GM23338 (cell line): ENCODE measurements around the gene ITGA1. TPM values are rescaled to one million over a fixed set of nuclear protein-coding genes. Genes with fewer than 3 reads are reported as not detected.

Experiments
- ATAC-seq: fragments of 200-7000 bp; cut with Tn5 transposase; 3 replicates; pipeline ENCODE4 v1.9.1; 2020
- DNase-seq: peaks from one replicate; pipeline ENCODE4 v3.0.0-alpha.2; 2015; ENCODE audit warnings: low spot score
- H2AFZ ChIP-seq: fragments of 200-600 bp; sonication (generic); 2 replicates; pipeline ENCODE4 v1.8.0; 2016; ENCODE audit warnings: antibody characterized with exemption, mild to moderate bottlenecking, moderate library complexity
- H3F3A ChIP-seq: fragments of 200-600 bp; sonication (generic); replicated peaks from 2 replicates; pipeline ENCODE4 v1.8.0; 2017; ENCODE audit warnings: antibody characterized with exemption, mixed run types, low read depth
- H3K27ac ChIP-seq: fragments of 200-600 bp; sonication (generic); 2 replicates; pipeline ENCODE4 v1.6.1; 2016; ENCODE audit warnings: low read depth
- H3K27me3 ChIP-seq: fragments of 200-600 bp; sonication (generic); 2 replicates; pipeline ENCODE4 v1.8.0; 2016; ENCODE audit warnings: mild to moderate bottlenecking, mixed run types, moderate library complexity; ENCODE audit not compliant: insufficient read depth
- H3K36me3 ChIP-seq: fragments of 200-600 bp; sonication (generic); 2 replicates; pipeline ENCODE4 v1.8.0; 2016; ENCODE audit warnings: mild to moderate bottlenecking; ENCODE audit not compliant: insufficient read depth
- H3K4me1 ChIP-seq: fragments of 200-600 bp; sonication (generic); 2 replicates; pipeline ENCODE4 v1.8.0; 2016; ENCODE audit warnings: mild to moderate bottlenecking, moderate library complexity; ENCODE audit not compliant: insufficient read depth
- H3K4me2 ChIP-seq: fragments of 200-600 bp; sonication (generic); 2 replicates; pipeline ENCODE4 v1.7.1; 2017; ENCODE audit warnings: mixed run types
- H3K4me3 ChIP-seq: fragments of 200-600 bp; sonication (generic); 2 replicates; pipeline ENCODE4 v1.6.1; 2016; ENCODE audit warnings: mixed run types
- H3K79me2 ChIP-seq: fragments of 200-600 bp; sonication (generic); replicated peaks from 2 replicates; pipeline ENCODE4 v1.8.0; 2017; ENCODE audit warnings: mild to moderate bottlenecking; ENCODE audit not compliant: insufficient read depth
- H3K9me2 ChIP-seq: fragments of 200-600 bp; sonication (generic); 2 replicates; pipeline ENCODE4 v1.8.0; 2017; ENCODE audit not compliant: insufficient read depth
- H4K20me1 ChIP-seq: fragments of 200-600 bp; sonication (generic); replicated peaks from 2 replicates; pipeline ENCODE4 v1.8.0; 2017; ENCODE audit warnings: mild to moderate bottlenecking; ENCODE audit not compliant: insufficient read depth
- H3K27ac Mint-ChIP-seq: 2 replicates; pipeline ENCODE4 v1.8.0; 2020; ENCODE audit warnings: inconsistent platforms, mild to moderate bottlenecking, moderate library complexity, mixed read lengths
- H3K27me3 Mint-ChIP-seq: 3 replicates; pipeline ENCODE4 v1.8.0; 2022; ENCODE audit warnings: low read depth, mild to moderate bottlenecking, moderate library complexity, mixed read lengths, inconsistent platforms; ENCODE audit not compliant: insufficient read depth, poor library complexity
- H3K36me3 Mint-ChIP-seq: 3 replicates; pipeline ENCODE4 v1.8.0; 2021; ENCODE audit warnings: low read depth, mild to moderate bottlenecking, inconsistent platforms, moderate library complexity, mixed read lengths
- H3K4me1 Mint-ChIP-seq: 3 replicates; pipeline ENCODE4 v1.8.0; 2020; ENCODE audit warnings: mild to moderate bottlenecking, inconsistent platforms, mixed read lengths
- H3K4me3 Mint-ChIP-seq: 3 replicates; pipeline ENCODE4 v1.8.0; 2021; ENCODE audit warnings: moderate library complexity, mild to moderate bottlenecking, inconsistent platforms, mixed read lengths
- H3K9me3 Mint-ChIP-seq: 3 replicates; pipeline ENCODE4 v1.8.0; 2020; ENCODE audit warnings: moderate library complexity, mild to moderate bottlenecking, inconsistent platforms, mixed read lengths
- CREB1 ChIP-seq: fragments of 250-450 bp; sonication (Bioruptor Pico); IDR thresholded peaks from 2 replicates; pipeline ENCODE4 v1.5.0; 2020; ENCODE audit warnings: low read depth, mild to moderate bottlenecking, moderate library complexity
- CTCF ChIP-seq, 2 experiments: fragments of 200-600 bp in 1 of 2; sonication (generic) in 1 of 2; conservative IDR thresholded peaks; 2 replicates each; pipeline versions ENCODE4 v1.5.1 to v1.6.1; 2016 to 2017; ENCODE audit warnings: antibody characterized with exemption in 2 of 2, low read depth in 2 of 2, mild to moderate bottlenecking in 2 of 2, moderate library complexity in 1 of 2
- EZH2 ChIP-seq: fragments of 200-600 bp; sonication (generic); IDR thresholded peaks from one replicate; pipeline ENCODE4 v1.8.0; 2017; ENCODE audit warnings: antibody characterized with exemption, mild to moderate bottlenecking, low read depth; ENCODE audit not compliant: unreplicated experiment
- EZH2phosphoT487 ChIP-seq: fragments of 200-600 bp; sonication (generic); IDR thresholded peaks from one replicate; pipeline ENCODE4 v1.8.1; 2018; ENCODE audit warnings: antibody characterized with exemption; ENCODE audit not compliant: unreplicated experiment
- JUNB ChIP-seq: IDR thresholded peaks from one replicate; pipeline ENCODE4 v1.6.1; 2016; ENCODE audit warnings: antibody characterized with exemption; ENCODE audit not compliant: unreplicated experiment
- NANOG ChIP-seq: IDR thresholded peaks from 2 replicates; pipeline ENCODE4 v1.6.1; 2016; ENCODE audit warnings: antibody characterized with exemption, borderline replicate concordance
- POLR2AphosphoS5 ChIP-seq: IDR thresholded peaks from 2 replicates; pipeline ENCODE4 v1.6.1; 2016; ENCODE audit warnings: antibody characterized with exemption, low read depth
- STAT1 ChIP-seq: IDR thresholded peaks from one replicate; pipeline ENCODE4 v1.6.1; 2016; ENCODE audit warnings: antibody characterized with exemption; ENCODE audit not compliant: unreplicated experiment
- ZNF114 ChIP-seq: fragments of 250-450 bp; sonication (Bioruptor Pico); IDR thresholded peaks from 2 replicates; pipeline ENCODE4 v1.5.0; 2020; ENCODE audit warnings: mild to moderate bottlenecking, moderate library complexity
- ZNF331 ChIP-seq: fragments of 250-450 bp; sonication (Bioruptor Pico); IDR thresholded peaks from 2 replicates; pipeline ENCODE4 v1.5.0; 2020; ENCODE audit warnings: low read depth, mild to moderate bottlenecking, moderate library complexity
- polyA plus RNA-seq: library from polyadenylated mRNA; unstranded; fragments of >200 nt; fragmentation: Nextera tagmentation; extraction: Ambion mirVana; gene quantifications from 2 replicates; pipeline ENCODE4 v1.2.1, GENCODE V29; 2016
- total RNA-seq: library from RNA; depleted of rRNA; stranded (reverse); fragments of >200 nt; shearing (Covaris generic); gene quantifications from 2 replicates; pipeline ENCODE4 v1.2.3, GENCODE V29; 2014
- TF ChIP-seq, protein P1 (sequence below): IDR thresholded peaks from 2 replicates; pipeline ENCODE4 v1.6.1; 2016; ENCODE audit warnings: antibody characterized with exemption
- TF ChIP-seq, protein P2 (sequence below): fragments of 250-450 bp; sonication (Bioruptor Pico); IDR thresholded peaks from 2 replicates; pipeline ENCODE4 v1.5.0; 2020; ENCODE audit warnings: mild to moderate bottlenecking, moderate library complexity
- TF ChIP-seq, protein P3 (sequence below): IDR thresholded peaks from one replicate; pipeline ENCODE4 v1.6.1; 2018; ENCODE audit warnings: antibody characterized with exemption; ENCODE audit not compliant: unreplicated experiment

The ITGA1 gene
- total and polyA plus RNA-seq, 2 experiments from 2014 or later: 1.8 to 4.9 TPM

GRCh38 chr5:52767217-52767743 is 20.4 kb upstream of the ITGA1 start:
- no peak overlapping the region for H3K4me3 ChIP-seq
- H3K9me2 ChIP-seq: no peaks in the 10 kb centered on the region
- peaks cover 2% of the 10 kb centered on the region; the same call in 1 of the 3 replicates for H3K4me1 Mint-ChIP-seq
- no peak overlapping the region for H3K27ac Mint-ChIP-seq
- ATAC-seq (no peak), DNase-seq (no peak)
- H2AFZ ChIP-seq: no peak overlapping the region
- H3K27me3 Mint-ChIP-seq: no peaks in the 10 kb centered on the region
- H3K27me3 ChIP-seq: no peaks in the 10 kb centered on the region
- TF ChIP-seq ZNF114 (no peak), CREB1 (no peak), NANOG (no peak), EZH2phosphoT487 (no peak), ZNF331 (CRISPR knock-in tag) (no peak), EZH2 (no peak), STAT1 (no peak), CTCF (conservative IDR thresholded peaks at IDR 0.05; ENCODE audit: low read depth in 2 of 2) (no peak), JUNB (no peak), POLR2AphosphoS5 (no peak)
- TF ChIP-seq, protein P1, sequence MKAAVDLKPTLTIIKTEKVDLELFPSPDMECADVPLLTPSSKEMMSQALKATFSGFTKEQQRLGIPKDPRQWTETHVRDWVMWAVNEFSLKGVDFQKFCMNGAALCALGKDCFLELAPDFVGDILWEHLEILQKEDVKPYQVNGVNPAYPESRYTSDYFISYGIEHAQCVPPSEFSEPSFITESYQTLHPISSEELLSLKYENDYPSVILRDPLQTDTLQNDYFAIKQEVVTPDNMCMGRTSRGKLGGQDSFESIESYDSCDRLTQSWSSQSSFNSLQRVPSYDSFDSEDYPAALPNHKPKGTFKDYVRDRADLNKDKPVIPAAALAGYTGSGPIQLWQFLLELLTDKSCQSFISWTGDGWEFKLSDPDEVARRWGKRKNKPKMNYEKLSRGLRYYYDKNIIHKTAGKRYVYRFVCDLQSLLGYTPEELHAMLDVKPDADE: no peak
- TF ChIP-seq, protein P2, sequence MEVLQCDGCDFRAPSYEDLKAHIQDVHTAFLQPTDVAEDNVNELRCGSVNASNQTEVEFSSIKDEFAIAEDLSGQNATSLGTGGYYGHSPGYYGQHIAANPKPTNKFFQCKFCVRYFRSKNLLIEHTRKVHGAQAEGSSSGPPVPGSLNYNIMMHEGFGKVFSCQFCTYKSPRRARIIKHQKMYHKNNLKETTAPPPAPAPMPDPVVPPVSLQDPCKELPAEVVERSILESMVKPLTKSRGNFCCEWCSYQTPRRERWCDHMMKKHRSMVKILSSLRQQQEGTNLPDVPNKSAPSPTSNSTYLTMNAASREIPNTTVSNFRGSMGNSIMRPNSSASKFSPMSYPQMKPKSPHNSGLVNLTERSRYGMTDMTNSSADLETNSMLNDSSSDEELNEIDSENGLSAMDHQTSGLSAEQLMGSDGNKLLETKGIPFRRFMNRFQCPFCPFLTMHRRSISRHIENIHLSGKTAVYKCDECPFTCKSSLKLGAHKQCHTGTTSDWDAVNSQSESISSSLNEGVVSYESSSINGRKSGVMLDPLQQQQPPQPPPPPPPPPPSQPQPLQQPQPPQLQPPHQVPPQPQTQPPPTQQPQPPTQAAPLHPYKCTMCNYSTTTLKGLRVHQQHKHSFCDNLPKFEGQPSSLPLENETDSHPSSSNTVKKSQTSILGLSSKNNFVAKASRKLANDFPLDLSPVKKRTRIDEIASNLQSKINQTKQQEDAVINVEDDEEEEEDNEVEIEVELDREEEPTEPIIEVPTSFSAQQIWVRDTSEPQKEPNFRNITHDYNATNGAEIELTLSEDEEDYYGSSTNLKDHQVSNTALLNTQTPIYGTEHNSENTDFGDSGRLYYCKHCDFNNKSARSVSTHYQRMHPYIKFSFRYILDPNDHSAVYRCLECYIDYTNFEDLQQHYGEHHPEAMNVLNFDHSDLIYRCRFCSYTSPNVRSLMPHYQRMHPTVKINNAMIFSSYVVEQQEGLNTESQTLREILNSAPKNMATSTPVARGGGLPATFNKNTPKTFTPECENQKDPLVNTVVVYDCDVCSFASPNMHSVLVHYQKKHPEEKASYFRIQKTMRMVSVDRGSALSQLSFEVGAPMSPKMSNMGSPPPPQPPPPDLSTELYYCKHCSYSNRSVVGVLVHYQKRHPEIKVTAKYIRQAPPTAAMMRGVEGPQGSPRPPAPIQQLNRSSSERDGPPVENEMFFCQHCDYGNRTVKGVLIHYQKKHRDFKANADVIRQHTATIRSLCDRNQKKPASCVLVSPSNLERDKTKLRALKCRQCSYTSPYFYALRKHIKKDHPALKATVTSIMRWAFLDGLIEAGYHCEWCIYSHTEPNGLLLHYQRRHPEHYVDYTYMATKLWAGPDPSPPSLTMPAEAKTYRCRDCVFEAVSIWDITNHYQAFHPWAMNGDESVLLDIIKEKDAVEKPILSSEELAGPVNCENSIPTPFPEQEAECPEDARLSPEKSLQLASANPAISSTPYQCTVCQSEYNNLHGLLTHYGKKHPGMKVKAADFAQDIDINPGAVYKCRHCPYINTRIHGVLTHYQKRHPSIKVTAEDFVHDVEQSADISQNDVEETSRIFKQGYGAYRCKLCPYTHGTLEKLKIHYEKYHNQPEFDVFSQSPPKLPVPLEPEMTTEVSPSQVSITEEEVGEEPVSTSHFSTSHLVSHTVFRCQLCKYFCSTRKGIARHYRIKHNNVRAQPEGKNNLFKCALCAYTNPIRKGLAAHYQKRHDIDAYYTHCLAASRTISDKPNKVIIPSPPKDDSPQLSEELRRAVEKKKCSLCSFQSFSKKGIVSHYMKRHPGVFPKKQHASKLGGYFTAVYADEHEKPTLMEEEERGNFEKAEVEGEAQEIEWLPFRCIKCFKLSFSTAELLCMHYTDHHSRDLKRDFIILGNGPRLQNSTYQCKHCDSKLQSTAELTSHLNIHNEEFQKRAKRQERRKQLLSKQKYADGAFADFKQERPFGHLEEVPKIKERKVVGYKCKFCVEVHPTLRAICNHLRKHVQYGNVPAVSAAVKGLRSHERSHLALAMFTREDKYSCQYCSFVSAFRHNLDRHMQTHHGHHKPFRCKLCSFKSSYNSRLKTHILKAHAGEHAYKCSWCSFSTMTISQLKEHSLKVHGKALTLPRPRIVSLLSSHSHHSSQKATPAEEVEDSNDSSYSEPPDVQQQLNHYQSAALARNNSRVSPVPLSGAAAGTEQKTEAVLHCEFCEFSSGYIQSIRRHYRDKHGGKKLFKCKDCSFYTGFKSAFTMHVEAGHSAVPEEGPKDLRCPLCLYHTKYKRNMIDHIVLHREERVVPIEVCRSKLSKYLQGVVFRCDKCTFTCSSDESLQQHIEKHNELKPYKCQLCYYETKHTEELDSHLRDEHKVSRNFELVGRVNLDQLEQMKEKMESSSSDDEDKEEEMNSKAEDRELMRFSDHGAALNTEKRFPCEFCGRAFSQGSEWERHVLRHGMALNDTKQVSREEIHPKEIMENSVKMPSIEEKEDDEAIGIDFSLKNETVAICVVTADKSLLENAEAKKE (CRISPR knock-in tag): no peak
- TF ChIP-seq, protein P3, sequence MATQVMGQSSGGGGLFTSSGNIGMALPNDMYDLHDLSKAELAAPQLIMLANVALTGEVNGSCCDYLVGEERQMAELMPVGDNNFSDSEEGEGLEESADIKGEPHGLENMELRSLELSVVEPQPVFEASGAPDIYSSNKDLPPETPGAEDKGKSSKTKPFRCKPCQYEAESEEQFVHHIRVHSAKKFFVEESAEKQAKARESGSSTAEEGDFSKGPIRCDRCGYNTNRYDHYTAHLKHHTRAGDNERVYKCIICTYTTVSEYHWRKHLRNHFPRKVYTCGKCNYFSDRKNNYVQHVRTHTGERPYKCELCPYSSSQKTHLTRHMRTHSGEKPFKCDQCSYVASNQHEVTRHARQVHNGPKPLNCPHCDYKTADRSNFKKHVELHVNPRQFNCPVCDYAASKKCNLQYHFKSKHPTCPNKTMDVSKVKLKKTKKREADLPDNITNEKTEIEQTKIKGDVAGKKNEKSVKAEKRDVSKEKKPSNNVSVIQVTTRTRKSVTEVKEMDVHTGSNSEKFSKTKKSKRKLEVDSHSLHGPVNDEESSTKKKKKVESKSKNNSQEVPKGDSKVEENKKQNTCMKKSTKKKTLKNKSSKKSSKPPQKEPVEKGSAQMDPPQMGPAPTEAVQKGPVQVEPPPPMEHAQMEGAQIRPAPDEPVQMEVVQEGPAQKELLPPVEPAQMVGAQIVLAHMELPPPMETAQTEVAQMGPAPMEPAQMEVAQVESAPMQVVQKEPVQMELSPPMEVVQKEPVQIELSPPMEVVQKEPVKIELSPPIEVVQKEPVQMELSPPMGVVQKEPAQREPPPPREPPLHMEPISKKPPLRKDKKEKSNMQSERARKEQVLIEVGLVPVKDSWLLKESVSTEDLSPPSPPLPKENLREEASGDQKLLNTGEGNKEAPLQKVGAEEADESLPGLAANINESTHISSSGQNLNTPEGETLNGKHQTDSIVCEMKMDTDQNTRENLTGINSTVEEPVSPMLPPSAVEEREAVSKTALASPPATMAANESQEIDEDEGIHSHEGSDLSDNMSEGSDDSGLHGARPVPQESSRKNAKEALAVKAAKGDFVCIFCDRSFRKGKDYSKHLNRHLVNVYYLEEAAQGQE: no peak
- no peak overlapping the region for H3K27ac ChIP-seq
- H3F3A ChIP-seq: no peaks in the 10 kb centered on the region
- no peaks in the 10 kb centered on the region for H3K36me3 Mint-ChIP-seq
- H3K4me1 ChIP-seq: no peaks in the 10 kb centered on the region
- H3K9me3 Mint-ChIP-seq: no peaks in the 10 kb centered on the region
- no peaks in the 10 kb centered on the region for H4K20me1 ChIP-seq
- H3K4me3 Mint-ChIP-seq: no peak overlapping the region
- H3K79me2 ChIP-seq: no peaks in the 10 kb centered on the region
- no peaks in the 10 kb centered on the region for H3K36me3 ChIP-seq
- H3K4me2 ChIP-seq: no peak overlapping the region
